ENCODE results near the gene NHEJ1. TPM values are rescaled to one million over a fixed set of nuclear protein-coding genes. Genes with fewer than 3 reads are reported as not detected.

NHEJ1 gene
- total RNA-seq, 1 experiment from 2014 or later, result 22.3 TPM

- H3K27me3 Mint-ChIP-seq (ENCODE audit: low read depth), result peaks cover 23% of the 10 kb centered on the region
- ATAC-seq (no peak), DNase-seq (ENCODE audit: low spot score) (no peak)
- H3K9me3 Mint-ChIP-seq, result no peaks in the 10 kb centered on the region
- POLR2A ChIA-PET, result no interaction called here
- CTCF ChIA-PET, result interaction anchor here (0.9 to 6.6 kb wide), 5 partner anchors 9 to 117 kb away, joined by 3 to 75 read pairs (median 8); no protein-coding TSS in a partner anchor
- H3K36me3 Mint-ChIP-seq, result no peaks in the 10 kb centered on the region
- peaks cover 4% of the 10 kb centered on the region; the same call in 1 of the 2 replicates for H3K4me1 Mint-ChIP-seq
- TF ChIP-seq MAX (CRISPR knock-in tag; IDR thresholded peaks at IDR 0.05), result no peak
- no peak for TF ChIP-seq NR3C1 (CRISPR knock-in tag; conservative IDR thresholded peaks at IDR 0.05; ENCODE audit: low read depth)
- TF ChIP-seq, protein P1, sequence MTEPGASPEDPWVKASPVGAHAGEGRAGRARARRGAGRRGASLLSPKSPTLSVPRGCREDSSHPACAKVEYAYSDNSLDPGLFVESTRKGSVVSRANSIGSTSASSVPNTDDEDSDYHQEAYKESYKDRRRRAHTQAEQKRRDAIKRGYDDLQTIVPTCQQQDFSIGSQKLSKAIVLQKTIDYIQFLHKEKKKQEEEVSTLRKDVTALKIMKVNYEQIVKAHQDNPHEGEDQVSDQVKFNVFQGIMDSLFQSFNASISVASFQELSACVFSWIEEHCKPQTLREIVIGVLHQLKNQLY (CRISPR knock-in tag; IDR thresholded peaks at IDR 0.05), result no peak
- no peak for TF ChIP-seq NR1H2 (CRISPR knock-in tag; IDR thresholded peaks at IDR 0.05)
- TF ChIP-seq, protein P2, sequence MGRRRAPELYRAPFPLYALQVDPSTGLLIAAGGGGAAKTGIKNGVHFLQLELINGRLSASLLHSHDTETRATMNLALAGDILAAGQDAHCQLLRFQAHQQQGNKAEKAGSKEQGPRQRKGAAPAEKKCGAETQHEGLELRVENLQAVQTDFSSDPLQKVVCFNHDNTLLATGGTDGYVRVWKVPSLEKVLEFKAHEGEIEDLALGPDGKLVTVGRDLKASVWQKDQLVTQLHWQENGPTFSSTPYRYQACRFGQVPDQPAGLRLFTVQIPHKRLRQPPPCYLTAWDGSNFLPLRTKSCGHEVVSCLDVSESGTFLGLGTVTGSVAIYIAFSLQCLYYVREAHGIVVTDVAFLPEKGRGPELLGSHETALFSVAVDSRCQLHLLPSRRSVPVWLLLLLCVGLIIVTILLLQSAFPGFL (CRISPR knock-in tag; IDR thresholded peaks at IDR 0.05; ENCODE audit: borderline replicate concordance), result no peak
- H3K4me3 Mint-ChIP-seq, result no peak overlapping the region
- no peak overlapping the region for H3K27ac Mint-ChIP-seq
Observed at GRCh38 chr2:219037783-219038499, 122.7 kb downstream of the NHEJ1 start.

GRCh38 chr2:219035942-219036341 is 124.7 kb downstream of the NHEJ1 start:
- Mint-ChIP-seq H3K9me3 (no peaks in the 10 kb centered on the region), H3K4me1 (0 out of 2 replicates have a peak, but pooled peaks cover under 1% of the 10 kb centered on the region), H3K36me3 (no peaks in the 10 kb centered on the region), H3K4me3 (no peak overlapping the region), H3K27ac (no peak overlapping the region), H3K27me3 (ENCODE audit: low read depth) (peaks cover 13% of the 10 kb centered on the region)
- POLR2A ChIA-PET, result no interaction called here
- ATAC-seq (peak; percentile 71), DNase-seq (ENCODE audit: low spot score) (peak; percentile 14)
- CTCF ChIA-PET, result interaction anchor here (3.0 kb wide), 1 partner anchor 84 kb away, joined by 9 read pairs; no protein-coding TSS in a partner anchor
- TF ChIP-seq E2F4 (CRISPR knock-in tag; IDR thresholded peaks at IDR 0.05; ENCODE audit: borderline replicate concordance, low read depth), result no peak
- no peak for TF ChIP-seq RELA (CRISPR knock-in tag; IDR thresholded peaks at IDR 0.05; ENCODE audit: borderline replicate concordance)
- no peak for TF ChIP-seq ZNF532 (CRISPR knock-in tag; IDR thresholded peaks at IDR 0.05; ENCODE audit: borderline replicate concordance)
- TF ChIP-seq, protein P2 (CRISPR knock-in tag; IDR thresholded peaks at IDR 0.05; ENCODE audit: borderline replicate concordance), result no peak
- no peak for TF ChIP-seq ZNF232 (CRISPR knock-in tag; IDR thresholded peaks at IDR 0.05)
- TF ChIP-seq, protein P3, sequence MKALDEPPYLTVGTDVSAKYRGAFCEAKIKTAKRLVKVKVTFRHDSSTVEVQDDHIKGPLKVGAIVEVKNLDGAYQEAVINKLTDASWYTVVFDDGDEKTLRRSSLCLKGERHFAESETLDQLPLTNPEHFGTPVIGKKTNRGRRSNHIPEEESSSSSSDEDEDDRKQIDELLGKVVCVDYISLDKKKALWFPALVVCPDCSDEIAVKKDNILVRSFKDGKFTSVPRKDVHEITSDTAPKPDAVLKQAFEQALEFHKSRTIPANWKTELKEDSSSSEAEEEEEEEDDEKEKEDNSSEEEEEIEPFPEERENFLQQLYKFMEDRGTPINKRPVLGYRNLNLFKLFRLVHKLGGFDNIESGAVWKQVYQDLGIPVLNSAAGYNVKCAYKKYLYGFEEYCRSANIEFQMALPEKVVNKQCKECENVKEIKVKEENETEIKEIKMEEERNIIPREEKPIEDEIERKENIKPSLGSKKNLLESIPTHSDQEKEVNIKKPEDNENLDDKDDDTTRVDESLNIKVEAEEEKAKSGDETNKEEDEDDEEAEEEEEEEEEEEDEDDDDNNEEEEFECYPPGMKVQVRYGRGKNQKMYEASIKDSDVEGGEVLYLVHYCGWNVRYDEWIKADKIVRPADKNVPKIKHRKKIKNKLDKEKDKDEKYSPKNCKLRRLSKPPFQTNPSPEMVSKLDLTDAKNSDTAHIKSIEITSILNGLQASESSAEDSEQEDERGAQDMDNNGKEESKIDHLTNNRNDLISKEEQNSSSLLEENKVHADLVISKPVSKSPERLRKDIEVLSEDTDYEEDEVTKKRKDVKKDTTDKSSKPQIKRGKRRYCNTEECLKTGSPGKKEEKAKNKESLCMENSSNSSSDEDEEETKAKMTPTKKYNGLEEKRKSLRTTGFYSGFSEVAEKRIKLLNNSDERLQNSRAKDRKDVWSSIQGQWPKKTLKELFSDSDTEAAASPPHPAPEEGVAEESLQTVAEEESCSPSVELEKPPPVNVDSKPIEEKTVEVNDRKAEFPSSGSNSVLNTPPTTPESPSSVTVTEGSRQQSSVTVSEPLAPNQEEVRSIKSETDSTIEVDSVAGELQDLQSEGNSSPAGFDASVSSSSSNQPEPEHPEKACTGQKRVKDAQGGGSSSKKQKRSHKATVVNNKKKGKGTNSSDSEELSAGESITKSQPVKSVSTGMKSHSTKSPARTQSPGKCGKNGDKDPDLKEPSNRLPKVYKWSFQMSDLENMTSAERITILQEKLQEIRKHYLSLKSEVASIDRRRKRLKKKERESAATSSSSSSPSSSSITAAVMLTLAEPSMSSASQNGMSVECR (CRISPR knock-in tag; IDR thresholded peaks at IDR 0.05; ENCODE audit: borderline replicate concordance), result no peak
